ENCODE measurements around the gene TNRC6A.

TNRC6A gene

DNA sequence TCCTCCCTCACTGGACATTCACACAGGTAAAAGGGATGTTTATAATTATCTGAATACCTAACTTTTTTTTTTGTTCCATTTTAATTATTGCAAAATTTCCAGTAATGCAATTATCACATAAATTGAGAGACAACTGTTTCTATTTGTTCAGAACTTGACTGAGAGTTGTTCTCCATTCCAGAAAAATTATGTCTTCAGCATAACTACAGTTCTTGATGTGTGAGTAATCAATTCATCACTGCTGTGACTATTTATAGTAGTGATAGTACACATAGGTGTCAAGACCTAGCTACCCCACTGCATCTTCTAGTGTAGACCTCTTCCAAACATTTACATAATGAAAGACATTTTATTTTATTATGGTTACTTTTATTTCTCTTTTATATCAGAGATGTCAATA lies 5.8 kb upstream of the TNRC6A start:
- H3K4me3 ChIP-seq (ENCODE audit: low read length), result no peak overlapping the region
- DNase-seq (ENCODE audit: low read depth), result no peak
- TF ChIP-seq, protein P1, sequence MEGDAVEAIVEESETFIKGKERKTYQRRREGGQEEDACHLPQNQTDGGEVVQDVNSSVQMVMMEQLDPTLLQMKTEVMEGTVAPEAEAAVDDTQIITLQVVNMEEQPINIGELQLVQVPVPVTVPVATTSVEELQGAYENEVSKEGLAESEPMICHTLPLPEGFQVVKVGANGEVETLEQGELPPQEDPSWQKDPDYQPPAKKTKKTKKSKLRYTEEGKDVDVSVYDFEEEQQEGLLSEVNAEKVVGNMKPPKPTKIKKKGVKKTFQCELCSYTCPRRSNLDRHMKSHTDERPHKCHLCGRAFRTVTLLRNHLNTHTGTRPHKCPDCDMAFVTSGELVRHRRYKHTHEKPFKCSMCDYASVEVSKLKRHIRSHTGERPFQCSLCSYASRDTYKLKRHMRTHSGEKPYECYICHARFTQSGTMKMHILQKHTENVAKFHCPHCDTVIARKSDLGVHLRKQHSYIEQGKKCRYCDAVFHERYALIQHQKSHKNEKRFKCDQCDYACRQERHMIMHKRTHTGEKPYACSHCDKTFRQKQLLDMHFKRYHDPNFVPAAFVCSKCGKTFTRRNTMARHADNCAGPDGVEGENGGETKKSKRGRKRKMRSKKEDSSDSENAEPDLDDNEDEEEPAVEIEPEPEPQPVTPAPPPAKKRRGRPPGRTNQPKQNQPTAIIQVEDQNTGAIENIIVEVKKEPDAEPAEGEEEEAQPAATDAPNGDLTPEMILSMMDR (conservative IDR thresholded peaks at IDR 0.05; ENCODE audit: low read length), result no peak

DNA sequence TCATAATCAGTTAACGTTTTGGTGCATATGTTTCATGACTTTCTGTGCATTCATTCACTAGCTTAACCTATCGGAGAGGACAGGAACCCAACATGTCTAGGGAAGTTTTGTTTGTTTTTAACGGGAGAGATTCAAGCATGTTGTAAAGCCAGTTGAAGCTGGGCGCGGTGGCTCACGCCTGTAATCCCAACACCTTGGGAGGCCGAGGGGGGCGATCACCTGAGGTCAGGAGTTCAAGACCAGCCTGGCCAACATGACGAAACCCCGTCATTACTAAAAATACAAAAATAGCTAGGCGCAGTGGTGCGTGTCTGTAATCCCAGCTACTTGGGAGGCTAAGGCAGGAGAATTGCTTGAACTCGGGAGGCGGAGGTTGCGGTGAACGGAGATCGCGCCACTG lies 1.4 kb upstream of the TNRC6A start:
- TF ChIP-seq, protein P1 (conservative IDR thresholded peaks at IDR 0.05; ENCODE audit: low read length), result no peak
- H3K4me3 ChIP-seq (ENCODE audit: low read length), result no peak overlapping the region
- DNase-seq (ENCODE audit: low read depth), result no peak

DNA sequence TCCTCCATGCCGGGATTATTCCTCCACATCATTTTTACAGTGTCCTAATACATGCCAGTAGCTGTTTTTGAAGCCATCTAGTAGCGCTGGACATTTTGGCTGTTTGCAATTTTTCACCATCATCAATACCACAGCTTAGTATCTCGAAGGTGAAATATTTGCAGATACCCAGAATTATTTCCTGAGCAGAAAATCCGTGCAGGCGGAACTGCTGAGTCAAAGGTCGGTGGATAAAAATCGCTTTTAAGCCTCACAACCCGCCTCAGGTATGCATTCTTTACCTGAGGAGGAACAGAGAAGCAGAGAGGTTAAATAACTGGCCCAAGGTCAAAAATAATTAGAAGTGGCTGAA lies 584 bp upstream of the TNRC6A start:
- DNase-seq (ENCODE audit: low read depth), result no peak
- peak overlapping the region; percentile 81 for H3K4me3 ChIP-seq (ENCODE audit: low read length)
- TF ChIP-seq, protein P1 (conservative IDR thresholded peaks at IDR 0.05; ENCODE audit: low read length), result no peak

DNA sequence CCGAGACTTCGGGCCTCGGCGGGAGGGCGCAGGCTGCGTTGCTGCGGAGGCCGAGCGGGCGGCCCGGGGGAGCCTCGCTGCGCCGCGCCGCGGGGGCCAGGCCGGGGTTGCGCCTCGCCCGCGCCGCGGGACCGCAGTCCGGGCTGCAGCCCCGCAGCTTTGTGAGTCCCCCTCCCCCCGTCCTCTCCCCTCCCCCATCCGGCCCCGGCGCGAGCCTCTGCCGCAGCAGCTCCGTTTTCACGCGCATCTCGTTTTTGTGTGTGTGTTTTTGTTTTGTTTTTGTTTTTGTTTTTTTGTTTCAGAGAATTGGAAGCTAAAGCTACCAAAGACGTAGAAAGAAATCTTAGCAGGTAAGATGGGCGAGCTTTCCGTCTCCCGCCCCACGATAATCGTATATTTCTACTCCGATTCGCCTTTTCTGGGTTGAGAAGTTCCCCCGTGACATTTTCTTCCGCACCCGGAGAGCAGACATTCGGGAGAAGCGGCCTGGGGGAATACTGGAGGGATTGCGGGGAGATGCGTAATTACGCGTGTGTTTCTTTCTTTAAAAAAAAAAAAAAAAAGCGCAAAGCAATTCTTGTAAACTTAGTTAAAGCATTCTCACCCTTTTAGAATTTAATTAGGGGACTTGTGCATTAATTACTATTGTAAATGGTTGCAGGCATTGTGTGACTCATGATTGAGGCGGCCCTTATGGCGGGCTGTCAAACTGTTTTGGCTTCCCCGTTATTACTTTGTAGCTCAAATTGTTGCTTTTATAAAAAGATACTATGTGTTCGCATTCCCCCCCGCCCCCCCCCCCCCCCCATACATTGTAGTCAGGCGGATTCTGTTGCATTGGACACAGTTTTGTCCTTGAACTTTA lies 732 bp downstream of the TNRC6A start:
- DNase-seq (ENCODE audit: low read depth), result no peak

DNA sequence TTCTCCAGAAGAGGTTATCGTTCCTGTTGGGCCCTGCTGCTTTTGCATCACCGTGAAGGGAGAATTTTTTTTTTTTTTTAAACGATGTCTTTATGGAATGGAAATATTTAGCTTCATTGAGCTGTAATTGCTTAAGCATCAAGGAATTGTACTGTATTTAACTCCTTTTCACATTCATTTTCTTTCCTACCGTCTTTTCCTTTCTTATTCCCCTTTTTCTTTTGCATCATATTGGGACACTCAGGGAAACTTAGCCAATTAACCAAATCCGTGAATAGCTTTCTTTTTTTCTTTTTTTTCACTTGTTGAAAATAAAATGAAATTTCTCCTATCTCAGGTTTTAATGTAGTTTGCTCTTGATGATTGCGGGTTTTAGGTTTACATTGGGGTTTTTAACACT lies 1.5 kb downstream of the TNRC6A start:
- H3K4me3 ChIP-seq (ENCODE audit: low read length), result peak overlapping the region; percentile 81
- TF ChIP-seq, protein P1 (conservative IDR thresholded peaks at IDR 0.05; ENCODE audit: low read length), result no peak
- no peak for DNase-seq (ENCODE audit: low read depth)

More for the DNA sequence above, 732 bp downstream of the TNRC6A start:
- H3K4me3 ChIP-seq (ENCODE audit: low read length), result peak overlapping the region; percentile 81
- TF ChIP-seq, protein P1 (conservative IDR thresholded peaks at IDR 0.05; ENCODE audit: low read length), result no peak

DNA sequence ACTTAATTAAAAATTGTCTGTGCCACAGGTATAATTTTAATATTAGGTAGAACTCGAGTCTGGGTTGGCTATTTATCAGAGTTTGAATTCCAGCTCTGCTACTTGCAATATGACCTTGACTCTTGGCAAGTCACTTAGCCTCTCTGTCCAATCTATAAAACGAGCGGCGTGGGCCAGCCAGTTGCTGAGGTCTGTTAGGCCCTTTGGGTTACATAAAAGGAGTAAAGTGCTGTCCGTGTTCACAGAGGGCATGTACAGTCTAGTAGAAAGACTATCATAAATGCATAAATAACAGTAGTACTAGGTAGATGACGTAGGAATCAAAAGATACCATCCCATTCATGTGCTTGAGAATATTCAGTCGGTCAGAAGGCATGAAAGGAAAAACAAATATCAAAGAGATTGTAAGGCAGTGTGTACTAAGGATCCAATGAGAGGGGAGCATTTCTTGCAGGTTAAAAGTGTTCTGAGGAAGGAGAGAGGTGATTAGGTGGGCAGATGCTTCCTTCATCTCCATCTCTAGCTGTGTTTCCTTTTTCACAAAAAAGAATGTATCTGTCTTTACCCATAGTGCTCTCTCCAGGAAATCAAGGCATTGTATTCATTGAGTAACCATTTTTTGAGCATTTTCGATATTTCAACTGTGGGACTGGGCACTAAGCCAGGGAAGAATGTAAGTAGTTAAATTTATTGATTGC lies 2.4 kb downstream of the TNRC6A start:
- H3K4me3 ChIP-seq (ENCODE audit: low read length), result peak overlapping the region; percentile 11
- no peak for DNase-seq (ENCODE audit: low read depth)
- TF ChIP-seq, protein P1 (conservative IDR thresholded peaks at IDR 0.05; ENCODE audit: low read length), result no peak

DNA sequence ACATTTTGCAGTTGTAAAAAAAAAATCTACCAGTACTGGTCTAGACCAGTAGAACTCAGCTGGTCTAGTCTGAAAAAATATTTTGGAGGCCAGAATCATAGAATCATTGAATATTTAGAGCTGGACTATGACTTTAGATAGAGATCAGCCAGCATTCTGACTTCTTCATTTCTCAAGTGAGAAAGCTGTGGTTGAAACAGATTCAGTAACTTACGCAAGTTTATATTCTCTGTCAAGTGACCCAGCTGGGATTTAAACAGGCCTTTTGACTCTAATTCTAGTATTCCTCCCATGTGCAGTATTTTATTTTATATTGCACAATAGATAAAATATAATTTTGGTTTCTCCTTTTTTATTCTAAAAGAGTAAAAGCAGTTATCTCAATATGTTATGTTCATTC lies 4.9 kb downstream of the TNRC6A start:
- peak; percentile 82 for DNase-seq (ENCODE audit: low read depth)
- H3K4me3 ChIP-seq (ENCODE audit: low read length), result no peak overlapping the region
- TF ChIP-seq, protein P1 (conservative IDR thresholded peaks at IDR 0.05; ENCODE audit: low read length), result no peak
